Heart left ventricle (tissue), 16 donors: ENCODE results near the gene NCEH1. TPM values are rescaled to one million over a fixed set of nuclear protein-coding genes. Genes with fewer than 3 reads are reported as not detected.

ENCODE experiments used
- ATAC-seq, 4 donors: fragments of 200-7000 bp; cut with Tn5 transposase; one replicate each; pipeline ENCODE4 v1.9.1; 2020 to 2022; ENCODE audit warnings: moderate library complexity in 4 of 4, mild to moderate bottlenecking in 3 of 4, moderate number of reproducible peaks in 1 of 4
- DNase-seq, 5 donors: peaks; one replicate each; pipeline ENCODE4 v3.0.0-alpha.2; 2020
- H3K27ac ChIP-seq, 12 donors: fragments of 200-600 bp; sonication (generic) in 4 of 12; one replicate each; pipeline versions ENCODE4 v1.5.0 to v1.8.0; 2016 to 2022; ENCODE audit warnings: mild to moderate bottlenecking in 2 of 12
- H3K27me3 ChIP-seq, 9 donors: fragments of 200-600 bp; sonication (generic) in 2 of 9; one replicate each; pipeline versions ENCODE4 v1.5.1 to v1.8.0; 2016 to 2022; ENCODE audit warnings: mild to moderate bottlenecking in 3 of 9
- H3K36me3 ChIP-seq, 9 donors: fragments of 200-600 bp; sonication (generic) in 2 of 9; one replicate each; pipeline versions ENCODE4 v1.5.0 to v1.8.0; 2018 to 2022; ENCODE audit warnings: mild to moderate bottlenecking in 2 of 9
- H3K4me1 ChIP-seq, 12 donors: fragments of 200-600 bp; sonication (generic) in 4 of 12; one replicate each; pipeline versions ENCODE4 v1.5.0 to v1.8.0; 2016 to 2022; ENCODE audit warnings: mild to moderate bottlenecking in 3 of 12
- H3K4me3 ChIP-seq, 12 donors: fragments of 200-600 bp; sonication (generic) in 4 of 12; one replicate each; pipeline versions ENCODE4 v1.5.0 to v1.8.0; 2017 to 2022; ENCODE audit warnings: mild to moderate bottlenecking in 9 of 12, moderate library complexity in 4 of 12
- H3K9me3 ChIP-seq, 12 donors: fragments of 200-600 bp; sonication (generic) in 4 of 12; one replicate each; pipeline versions ENCODE4 v1.5.0 to v1.8.0; 2016 to 2022; ENCODE audit warnings: mild to moderate bottlenecking in 1 of 12
- CTCF ChIP-seq, 12 donors: fragments of 200-600 bp; sonication (generic) in 4 of 12; IDR thresholded peaks; one replicate each; pipeline versions ENCODE4 v1.5.0 to v1.8.0; 2018 to 2022; ENCODE audit warnings: antibody characterized with exemption in 12 of 12, mild to moderate bottlenecking in 5 of 12
- POLR2A ChIP-seq, 2 donors: fragments of 450-650 bp; IDR thresholded peaks; one replicate each; pipeline ENCODE4 v1.6.1; 2017; ENCODE audit warnings: antibody characterized with exemption in 2 of 2, mild to moderate bottlenecking in 2 of 2, moderate library complexity in 2 of 2
- WGBS, 4 donors: extraction: QIAGEN DNeasy Blood & Tissue Kit in 2 of 4; methylation state at CpG; one replicate each; pipeline versions ENCODE4 v1.1.5 to v1.1.7; 2013 to 2018; 5-methylcytosine and 5-hydroxymethylcytosine counted together
- intact Hi-C, 10 donors: fragments of 100-400 bp; cut with DNase I; formaldehyde crosslinking; loops; one replicate each; pipeline versions ENCODE4 v1.11.1 to v1.14.2; 2022
- polyA plus RNA-seq, 2 donors: library from polyadenylated mRNA; stranded (reverse); fragments of 200-250 nt; gene quantifications; one replicate each; pipeline ENCODE4 v1.2.3, GENCODE V29; 2013
- total RNA-seq, 9 donors: library from RNA; depleted of rRNA in 2 of 9; stranded (reverse); fragments of >200 nt in 2 of 9; fragmentation: NEBNext Ultra II Directional in 3 of 9; extraction: Animal tissue kit (Norgen Biotek cat#: 25700) in 3 of 9; gene quantifications; one replicate each; pipeline versions ENCODE4 v1.1.0 to v1.2.4, GENCODE V29; 2016 to 2023
- donor health status: ischemic (EF 13 %, LVEDD 7.1; RV severe dilation, severe dysfunction).
- donor health status: healthy with polysubstance abuse.
- donor health status: DM: no; HTN: yes; CAD: no.
- donor health status: DM: no; HTN: no; CAD: no.
- donor health status: ischemic (EF 25% LVEDD 6.9; RV normal size, moderate dysfunction).
- donor health status: ischemic (EF 25% LVEDD 5.7; RV mildly dilated, moderate dysfunction).
- donor health status: healthy.
- donor health status: DM: yes; HTN: yes; CAD: no.
- donor health status: ischemic (EF 35%, LVEDD 5.7; RV mildly dilated, moderate dysfunction).
- donor health status: nonischemic (EF 11% LVEDD 7.7; RV severe dilation, severe dysfunction).
- donor health status: DM: yes; HTN: yes; CAD: no.
- donor health status: PGD.
- donor health status: ischemic (EF 29% LVEDD 5.4; RV normal size, mild dysfunction).
- donor health status: nonischemic (EF 23%, LVEDD 6.1; RV moderate dilation, normal function).

The NCEH1 gene
- total and polyA plus RNA-seq, 11 donors: 10.9 to 72.7 (median 50.1) TPM

GRCh38 chr3:172713316-172713715 is 2.4 kb upstream of the NCEH1 start:
- Histone ChIP-seq H3K4me3 (no peak overlapping the region), H3K36me3 (no peaks in the 10 kb centered on the region), H3K4me1 (peaks cover 0 to 50% (median 16%) of the 10 kb centered on the region in 12 donors), H3K27ac (no peak overlapping the region), H3K9me3 (no peaks in the 10 kb centered on the region), H3K27me3 (no peaks in the 10 kb centered on the region)
- intact Hi-C loops: loop anchor here in 5 of 10 donors (2.0 to 5.0 kb wide), 3 partner anchors 36 to 221 kb away; partner anchors contain the start of gene ECT2 (in 1 of the 5)
- WGBS, 4 donors: 71 to 85% (median 76%) methylated on average over 3 of the region's 3 CpGs
- no peak for ATAC-seq
- DNase-seq: no peak
- no peak for TF ChIP-seq CTCF (IDR thresholded peaks at IDR 0.05)
- no peak for TF ChIP-seq POLR2A (IDR thresholded peaks at IDR 0.05)

- DNase-seq (no peak), ATAC-seq (peak in 1 of 4 donors; percentile 9)
- Histone ChIP-seq H3K9me3 (no peaks in the 10 kb centered on the region), H3K27me3 (no peaks in the 10 kb centered on the region), H3K4me1 (peaks cover 0 to 50% (median 19%) of the 10 kb centered on the region in 12 donors), H3K4me3 (peak overlapping the region in 11 of 12 donors; percentile 64 to 93 (median 76)), H3K27ac (peak overlapping the region in 11 of 12 donors; percentile 81 to 97 (median 88)), H3K36me3 (no peaks in the 10 kb centered on the region)
- WGBS, 4 donors: 29 to 41% (median 36%) methylated on average over 2 of the region's 2 CpGs
- TF ChIP-seq CTCF (IDR thresholded peaks at IDR 0.05): no peak
- TF ChIP-seq POLR2A (IDR thresholded peaks at IDR 0.05): no peak
- intact Hi-C loops: loop anchor here in 9 of 10 donors (1.0 to 5.0 kb wide), 7 partner anchors 34 to 219 kb away; partner anchors contain the start of gene ECT2 (in 2 of the 9)
Measured at GRCh38 chr3:172711454-172711795, 558 bp upstream of the NCEH1 start.

GRCh38 chr3:172709774-172710663 is 848 bp downstream of the NCEH1 start:
- intact Hi-C loops: loop anchor here (1.0 to 5.0 kb wide), 6 partner anchors 33 to 218 kb away; partner anchors contain the start of gene ECT2 (in 1 of the 10)
- peaks cover 0 to 37% (median 19%) of the 10 kb centered on the region in 12 donors for H3K4me1 ChIP-seq
- H3K4me3 ChIP-seq: peak overlapping the region; percentile 64 to 95 (median 76)
- ATAC-seq: peak; percentile 47 to 67 (median 60)
- H3K36me3 ChIP-seq: no peaks in the 10 kb centered on the region
- TF ChIP-seq POLR2A (IDR thresholded peaks at IDR 0.05) (no peak), CTCF (IDR thresholded peaks at IDR 0.05) (no peak)
- H3K9me3 ChIP-seq: no peaks in the 10 kb centered on the region
- no peaks in the 10 kb centered on the region for H3K27me3 ChIP-seq
- 1 to 2% (median 2%) methylated on average over 14 to 17 of the region's 17 CpGs for WGBS, 4 donors
- H3K27ac ChIP-seq: peak overlapping the region; percentile 52 to 97 (median 88)
- peak; percentile 35 to 70 (median 49) for DNase-seq
